Brain microvascular endothelial cell (primary cell): ENCODE measurements around the gene SKOR2.
A peak's percentile ranks its signal among the peaks of the same experiment; 100 is the strongest.

Source experiments
- DNase-seq: peaks from one replicate; pipeline ENCODE4 v3.0.0-alpha.2; 2020
- H3K27ac ChIP-seq: fragments of 250-450 bp; sonication (Bioruptor Pico); 2 replicates; pipeline ENCODE4 v1.5.1; 2020; ENCODE audit warnings: mild to moderate bottlenecking, moderate library complexity
- H3K27me3 ChIP-seq: fragments of 250-450 bp; sonication (Bioruptor Pico); replicated peaks from 2 replicates; pipeline ENCODE4 v1.5.1; 2020; ENCODE audit warnings: mild to moderate bottlenecking
- H3K36me3 ChIP-seq: fragments of 250-450 bp; sonication (Bioruptor Pico); replicated peaks from 2 replicates; pipeline ENCODE4 v1.5.1; 2020; ENCODE audit warnings: mild to moderate bottlenecking
- H3K4me3 ChIP-seq: 2 replicates; pipeline ENCODE4 v1.5.1; 2011; ENCODE audit warnings: low read depth, mild to moderate bottlenecking, control low read depth, low read length, moderate library complexity
- in situ Hi-C: cut with HindIII; loops from 2 replicates; pipeline ENCODE4 v1.10.0; 2017; ENCODE audit warnings: low sequenced_read_pairs, low pct_ligation_motif_present
- TF ChIP-seq, protein P1 (sequence below): IDR thresholded peaks from 2 replicates; pipeline ENCODE4 v1.5.1; 2011; ENCODE audit warnings: low read depth, mild to moderate bottlenecking, moderate library complexity, low read length, control low read depth, inconsistent platforms; ENCODE audit errors: missing control alignments

Gene SKOR2

DNA sequence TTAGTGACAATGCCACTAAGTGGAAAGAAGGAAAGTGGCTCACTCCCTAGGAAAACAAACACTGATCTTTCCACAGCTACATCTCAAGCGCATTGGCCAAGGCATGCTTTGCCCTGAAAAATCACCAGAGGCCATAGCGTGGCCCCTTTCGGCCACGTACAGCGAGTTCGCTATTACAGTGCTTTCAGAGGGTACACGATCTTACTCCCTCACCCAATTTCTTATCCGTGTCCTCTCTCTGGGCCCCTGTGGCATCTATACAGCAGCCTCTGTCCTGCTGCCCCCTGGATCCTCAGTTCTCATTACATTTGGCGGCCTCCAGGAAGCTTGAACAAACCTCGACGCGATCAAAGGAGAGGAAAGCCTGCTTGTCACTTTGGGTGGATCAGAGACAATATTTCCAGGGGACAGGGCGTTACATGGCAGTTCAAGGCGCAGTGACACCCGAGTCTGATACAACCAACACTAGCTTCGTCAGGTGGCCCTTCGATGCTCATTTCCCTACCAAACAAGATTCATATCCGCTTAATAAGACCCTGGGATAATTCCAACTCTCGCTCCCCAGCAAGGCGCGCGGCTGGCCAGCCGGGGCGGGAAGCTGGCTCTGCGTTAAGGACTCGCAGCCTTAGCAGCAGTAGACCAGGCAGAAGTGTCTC, 941 bp downstream of the SKOR2 start:
- DNase-seq, result no peak
- Histone ChIP-seq H3K4me3 (no peak overlapping the region), H3K27ac (no peak overlapping the region), H3K36me3 (no peaks in the 10 kb centered on the region), H3K27me3 (peaks cover 79% of the 10 kb centered on the region)
- TF ChIP-seq, protein P1, sequence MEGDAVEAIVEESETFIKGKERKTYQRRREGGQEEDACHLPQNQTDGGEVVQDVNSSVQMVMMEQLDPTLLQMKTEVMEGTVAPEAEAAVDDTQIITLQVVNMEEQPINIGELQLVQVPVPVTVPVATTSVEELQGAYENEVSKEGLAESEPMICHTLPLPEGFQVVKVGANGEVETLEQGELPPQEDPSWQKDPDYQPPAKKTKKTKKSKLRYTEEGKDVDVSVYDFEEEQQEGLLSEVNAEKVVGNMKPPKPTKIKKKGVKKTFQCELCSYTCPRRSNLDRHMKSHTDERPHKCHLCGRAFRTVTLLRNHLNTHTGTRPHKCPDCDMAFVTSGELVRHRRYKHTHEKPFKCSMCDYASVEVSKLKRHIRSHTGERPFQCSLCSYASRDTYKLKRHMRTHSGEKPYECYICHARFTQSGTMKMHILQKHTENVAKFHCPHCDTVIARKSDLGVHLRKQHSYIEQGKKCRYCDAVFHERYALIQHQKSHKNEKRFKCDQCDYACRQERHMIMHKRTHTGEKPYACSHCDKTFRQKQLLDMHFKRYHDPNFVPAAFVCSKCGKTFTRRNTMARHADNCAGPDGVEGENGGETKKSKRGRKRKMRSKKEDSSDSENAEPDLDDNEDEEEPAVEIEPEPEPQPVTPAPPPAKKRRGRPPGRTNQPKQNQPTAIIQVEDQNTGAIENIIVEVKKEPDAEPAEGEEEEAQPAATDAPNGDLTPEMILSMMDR, result no peak
- in situ Hi-C loops, result no loop called here

GRCh38 chr18:47249314-47249981, 2.0 kb downstream of the SKOR2 start:
- Histone ChIP-seq H3K27me3 (peaks cover 88% of the 10 kb centered on the region), H3K4me3 (no peak overlapping the region), H3K36me3 (no peaks in the 10 kb centered on the region), H3K27ac (no peak overlapping the region)
- in situ Hi-C loops, result no loop called here
- DNase-seq, result no peak
- TF ChIP-seq, protein P1, result no peak

DNA sequence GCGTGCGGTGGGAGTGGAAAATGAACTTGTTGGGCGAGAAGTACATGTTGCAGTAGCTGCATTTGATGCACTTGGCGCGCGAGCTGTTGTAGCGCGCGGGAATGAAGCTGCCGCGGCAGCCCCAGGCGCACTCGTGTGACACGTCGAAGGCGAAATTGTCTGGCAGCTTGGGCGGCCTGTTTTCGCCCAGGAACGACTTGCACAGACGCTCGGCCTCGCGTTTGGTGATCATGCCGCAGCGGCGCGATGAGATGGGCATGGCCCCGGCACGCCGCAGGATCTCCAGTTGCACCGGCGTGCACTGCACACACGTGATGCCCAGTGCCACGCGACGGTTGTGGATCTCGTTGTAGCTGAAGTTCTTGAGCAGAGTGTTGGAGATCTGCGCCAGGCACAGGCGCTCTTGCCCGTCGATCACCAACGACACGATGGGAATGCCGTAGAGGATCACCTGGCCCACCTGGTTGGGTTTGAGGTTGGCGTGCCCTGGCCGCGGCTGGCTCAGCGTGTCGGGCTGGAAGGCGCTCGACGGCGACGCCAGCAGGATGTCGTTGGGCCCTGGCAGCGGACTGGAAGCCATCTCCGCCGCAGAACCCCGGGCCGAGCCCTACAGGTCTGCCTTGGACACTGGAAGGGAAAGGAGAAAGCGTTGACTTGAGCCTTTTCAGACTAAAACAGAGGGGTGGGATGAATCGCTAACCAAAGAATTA, 2.7 kb downstream of the SKOR2 start:
- DNase-seq, result no peak
- no peak overlapping the region for H3K4me3 ChIP-seq

GRCh38 chr18:47248115-47248603, 3.3 kb downstream of the SKOR2 start:
- H3K4me3 ChIP-seq, result no peak overlapping the region
- TF ChIP-seq, protein P1, result no peak
- H3K36me3 ChIP-seq, result no peaks in the 10 kb centered on the region
- H3K27ac ChIP-seq, result no peak overlapping the region
- in situ Hi-C loops, result no loop called here
- H3K27me3 ChIP-seq, result peaks cover 81% of the 10 kb centered on the region
- no peak for DNase-seq

More for the DNA sequence above, 2.7 kb downstream of the SKOR2 start:
- in situ Hi-C loops, result no loop called here
- TF ChIP-seq, protein P1, result no peak
- H3K27ac ChIP-seq, result no peak overlapping the region
- peaks cover 85% of the 10 kb centered on the region for H3K27me3 ChIP-seq
- H3K36me3 ChIP-seq, result no peaks in the 10 kb centered on the region

DNA sequence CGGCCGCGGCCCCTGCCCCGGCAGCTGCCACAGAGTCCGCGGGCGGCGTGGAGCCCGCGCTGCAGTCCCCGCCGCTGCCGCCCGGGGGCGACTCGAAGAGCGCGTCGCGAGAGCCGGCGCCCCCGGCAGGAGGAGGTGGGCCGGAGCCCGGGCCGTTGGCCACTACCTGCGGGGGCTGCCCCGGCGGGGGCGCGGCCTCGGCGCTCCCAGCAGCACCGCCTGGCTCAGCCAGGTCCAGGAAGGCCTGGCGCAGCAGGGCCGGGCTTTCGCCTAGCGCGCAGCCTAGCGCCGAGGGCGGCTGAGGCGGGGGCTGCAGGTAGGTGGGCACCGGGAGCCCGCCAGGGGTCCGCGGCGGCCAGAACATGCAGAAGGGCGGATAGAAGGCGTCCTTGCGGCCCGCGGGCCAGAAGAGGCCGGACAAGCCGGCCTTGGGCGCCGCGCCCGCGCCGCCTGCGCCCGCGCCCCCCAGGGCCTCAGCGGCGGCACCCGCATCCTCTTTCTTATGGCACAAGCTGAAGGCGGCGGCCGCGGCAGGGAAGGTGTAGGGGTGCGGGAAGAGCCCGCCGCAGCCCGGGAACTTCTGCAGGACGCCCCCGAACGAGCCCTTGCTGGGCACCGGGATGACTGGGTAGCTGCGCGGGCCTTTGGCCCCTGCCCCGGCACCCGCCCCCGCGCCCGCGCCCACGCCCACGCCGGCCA, 3.9 kb downstream of the SKOR2 start:
- TF ChIP-seq, protein P1, result peak; percentile 18

More for the DNA sequence above, 3.9 kb downstream of the SKOR2 start:
- DNase-seq, result no peak
- no peak overlapping the region for H3K27ac ChIP-seq
- peaks cover 77% of the 10 kb centered on the region for H3K27me3 ChIP-seq
- H3K36me3 ChIP-seq, result no peaks in the 10 kb centered on the region
- no peak overlapping the region for H3K4me3 ChIP-seq
- in situ Hi-C loops, result no loop called here
